Stomach (tissue), 4 donors: ENCODE data around the gene SGIP1.

ENCODE experiments used
- CTCF ChIP-seq, 7 experiments: fragments of 450-650 bp in 4 of 7; fragments of 200-600 bp in 3 of 7; sonication (generic) in 3 of 7; IDR thresholded peaks; one replicate each; pipeline ENCODE4 v1.5.1; 2016 to 2019; ENCODE audit warnings: antibody characterized with exemption in 7 of 7, control low read depth in 2 of 7, mild to moderate bottlenecking in 1 of 7
- EP300 ChIP-seq: sonication (generic); formaldehyde crosslinking; IDR thresholded peaks from one replicate; pipeline ENCODE4 v1.6.1; 2017; ENCODE audit warnings: antibody characterized with exemption
- POLR2A ChIP-seq, 4 donors: fragments of 450-650 bp; IDR thresholded peaks; one replicate each; pipeline ENCODE4 v1.6.1; 2016; ENCODE audit warnings: antibody characterized with exemption in 4 of 4, control low read depth in 2 of 4, mild to moderate bottlenecking in 1 of 4, moderate library complexity in 1 of 4
- POLR2AphosphoS5 ChIP-seq, 3 donors: sonication (generic); formaldehyde crosslinking; IDR thresholded peaks; one replicate each; pipeline ENCODE4 v1.6.1; 2016; ENCODE audit warnings: antibody characterized with exemption in 3 of 3

- no peak for TF ChIP-seq CTCF (IDR thresholded peaks at IDR 0.05)
- no peak for TF ChIP-seq EP300
- TF ChIP-seq POLR2AphosphoS5 (IDR thresholded peaks at IDR 0.05): no peak
- TF ChIP-seq POLR2A (IDR thresholded peaks at IDR 0.05): no peak
These were observed 19.9 kb downstream of the SGIP1 start for GRCh38 chr1:66553846-66554245.
